Smooth muscle cell (in vitro differentiated cells): Measurements from ENCODE around the gene HIVEP2. TPM values are rescaled to one million over a fixed set of nuclear protein-coding genes. Genes with fewer than 3 reads are reported as not detected.

Experiments
- DNase-seq: peaks from one replicate; lab custom pipeline; 2025; ENCODE audit not compliant: unreplicated experiment; lab: John Stamatoyannopoulos, UW
- H2AFZ ChIP-seq: fragments of 200-600 bp; sonication (generic); 2 replicates; pipeline ENCODE4 v1.6.0; 2016; ENCODE audit warnings: antibody characterized with exemption, low read depth, mild to moderate bottlenecking
- H3F3A ChIP-seq: fragments of 200-600 bp; sonication (generic); 2 replicates; pipeline ENCODE4 v1.6.0; 2017; ENCODE audit warnings: antibody characterized with exemption, low read depth
- H3K27ac ChIP-seq: fragments of 200-600 bp; sonication (generic); 2 replicates; pipeline ENCODE4 v1.5.1; 2016; ENCODE audit warnings: low read depth, mild to moderate bottlenecking
- H3K27me3 ChIP-seq: fragments of 200-600 bp; sonication (generic); 2 replicates; pipeline ENCODE4 v1.6.1; 2016; ENCODE audit warnings: low read depth, mild to moderate bottlenecking
- H3K36me3 ChIP-seq: fragments of 200-600 bp; sonication (generic); 2 replicates; pipeline ENCODE4 v1.5.1; 2016; ENCODE audit warnings: low read depth
- H3K4me1 ChIP-seq: fragments of 200-600 bp; sonication (generic); 2 replicates; pipeline ENCODE4 v1.5.1; 2016; ENCODE audit warnings: low read depth
- H3K4me2 ChIP-seq: fragments of 200-600 bp; sonication (generic); 2 replicates; pipeline ENCODE4 v1.6.0; 2016; ENCODE audit warnings: mild to moderate bottlenecking
- H3K4me3 ChIP-seq: fragments of 200-600 bp; sonication (generic); 2 replicates; pipeline ENCODE4 v1.5.1; 2016; ENCODE audit warnings: mild to moderate bottlenecking
- H3K79me2 ChIP-seq: fragments of 200-600 bp; sonication (generic); 2 replicates; pipeline ENCODE4 v1.6.0; 2016; ENCODE audit warnings: low read depth, mild to moderate bottlenecking
- H3K9ac ChIP-seq: fragments of 200-600 bp; sonication (generic); 2 replicates; pipeline ENCODE4 v1.6.0; 2016; ENCODE audit warnings: low read depth
- H3K9me3 ChIP-seq: fragments of 200-600 bp; sonication (generic); replicated peaks from 2 replicates; pipeline ENCODE4 v1.5.1; 2016; ENCODE audit warnings: low read depth
- H4K20me1 ChIP-seq: fragments of 200-600 bp; sonication (generic); 2 replicates; pipeline ENCODE4 v1.6.0; 2016; ENCODE audit warnings: low read depth
- CTCF ChIP-seq: fragments of 200-600 bp; sonication (generic); IDR thresholded peaks from 2 replicates; pipeline ENCODE4 v1.5.1; 2017; ENCODE audit warnings: borderline replicate concordance, mild to moderate bottlenecking, antibody characterized with exemption; ENCODE audit not compliant: insufficient read depth, poor library complexity, severe bottlenecking
- WGBS: methylation state at CpG from one replicate; pipeline ENCODE4 v1.1.7; 2016; ENCODE audit warnings: low lambda C conversion rate; 5-methylcytosine and 5-hydroxymethylcytosine counted together
- polyA plus RNA-seq: library from polyadenylated mRNA; unstranded; fragments of >200 nt; fragmentation: Nextera tagmentation; extraction: Ambion mirVana; gene quantifications from 2 replicates; pipeline ENCODE4 v1.2.1, GENCODE V29; 2016
- total RNA-seq: library from RNA; depleted of rRNA; stranded (reverse); fragments of >200 nt; gene quantifications from 2 replicates; pipeline ENCODE4 v1.2.3, GENCODE V29; 2014

Gene HIVEP2
- total and polyA plus RNA-seq, 2 experiments from 2014 or later: 3.2 to 12.5 TPM

GRCh38 chr6:142707255-142707654, 237.7 kb downstream of the HIVEP2 start:
- no peak overlapping the region for H3K4me2 ChIP-seq
- no peak overlapping the region for H2AFZ ChIP-seq
- H3K27ac ChIP-seq: no peak overlapping the region
- 68% methylated on average over 2 of the region's 2 CpGs for WGBS
- no peaks in the 10 kb centered on the region for H3K9me3 ChIP-seq
- no peaks in the 10 kb centered on the region for H3F3A ChIP-seq
- no peaks in the 10 kb centered on the region for H3K4me1 ChIP-seq
- TF ChIP-seq CTCF: no peak
- H4K20me1 ChIP-seq: no peaks in the 10 kb centered on the region
- no peak overlapping the region for H3K4me3 ChIP-seq
- H3K27me3 ChIP-seq: no peaks in the 10 kb centered on the region
- H3K9ac ChIP-seq: no peak overlapping the region
- no peak for DNase-seq
- no peaks in the 10 kb centered on the region for H3K79me2 ChIP-seq
- H3K36me3 ChIP-seq: no peaks in the 10 kb centered on the region

- Histone ChIP-seq H3K36me3 (no peaks in the 10 kb centered on the region), H3K4me3 (no peak overlapping the region), H3K27ac (no peak overlapping the region), H4K20me1 (no peaks in the 10 kb centered on the region), H3K9me3 (no peaks in the 10 kb centered on the region), H3K4me2 (no peak overlapping the region), H2AFZ (no peak overlapping the region), H3F3A (no peaks in the 10 kb centered on the region), H3K9ac (no peak overlapping the region), H3K79me2 (no peaks in the 10 kb centered on the region), H3K27me3 (no peaks in the 10 kb centered on the region), H3K4me1 (no peaks in the 10 kb centered on the region)
- WGBS: 93% methylated on average over 3 of the region's 3 CpGs
- no peak for TF ChIP-seq CTCF
- DNase-seq: no peak
These were observed 238.8 kb downstream of the HIVEP2 start for GRCh38 chr6:142706210-142706609.

- Histone ChIP-seq H3K9ac (no peak overlapping the region), H4K20me1 (no peaks in the 10 kb centered on the region), H3K4me1 (no peaks in the 10 kb centered on the region), H3F3A (no peaks in the 10 kb centered on the region), H3K9me3 (no peaks in the 10 kb centered on the region), H3K79me2 (no peaks in the 10 kb centered on the region), H3K4me3 (no peak overlapping the region), H3K4me2 (no peak overlapping the region), H3K27me3 (no peaks in the 10 kb centered on the region), H2AFZ (no peak overlapping the region), H3K27ac (no peak overlapping the region), H3K36me3 (no peaks in the 10 kb centered on the region)
- DNase-seq: no peak
- TF ChIP-seq CTCF: no peak
- whole genome bisulfite sequencing: 77% methylated on average over 3 of the region's 3 CpGs
These were observed 239.9 kb downstream of the HIVEP2 start for GRCh38 chr6:142705054-142705453.
